DND-41 (cell line): ENCODE results near the gene ID3.

Experiments used
- EZH2 ChIP-seq: IDR thresholded peaks from 3 replicates; pipeline ENCODE4 v1.6.1; 2012; ENCODE audit warnings: borderline replicate concordance, low read depth, mild to moderate bottlenecking, moderate library complexity, low read length, inconsistent platforms; ENCODE audit not compliant: severe bottlenecking
- TF ChIP-seq, protein P1 (sequence below): IDR thresholded peaks from 2 replicates; pipeline ENCODE4 v1.5.1; 2012; ENCODE audit warnings: borderline replicate concordance, low read length, moderate library complexity, mild to moderate bottlenecking; ENCODE audit not compliant: poor library complexity, severe bottlenecking; ENCODE audit errors: extremely low read depth

DNA sequence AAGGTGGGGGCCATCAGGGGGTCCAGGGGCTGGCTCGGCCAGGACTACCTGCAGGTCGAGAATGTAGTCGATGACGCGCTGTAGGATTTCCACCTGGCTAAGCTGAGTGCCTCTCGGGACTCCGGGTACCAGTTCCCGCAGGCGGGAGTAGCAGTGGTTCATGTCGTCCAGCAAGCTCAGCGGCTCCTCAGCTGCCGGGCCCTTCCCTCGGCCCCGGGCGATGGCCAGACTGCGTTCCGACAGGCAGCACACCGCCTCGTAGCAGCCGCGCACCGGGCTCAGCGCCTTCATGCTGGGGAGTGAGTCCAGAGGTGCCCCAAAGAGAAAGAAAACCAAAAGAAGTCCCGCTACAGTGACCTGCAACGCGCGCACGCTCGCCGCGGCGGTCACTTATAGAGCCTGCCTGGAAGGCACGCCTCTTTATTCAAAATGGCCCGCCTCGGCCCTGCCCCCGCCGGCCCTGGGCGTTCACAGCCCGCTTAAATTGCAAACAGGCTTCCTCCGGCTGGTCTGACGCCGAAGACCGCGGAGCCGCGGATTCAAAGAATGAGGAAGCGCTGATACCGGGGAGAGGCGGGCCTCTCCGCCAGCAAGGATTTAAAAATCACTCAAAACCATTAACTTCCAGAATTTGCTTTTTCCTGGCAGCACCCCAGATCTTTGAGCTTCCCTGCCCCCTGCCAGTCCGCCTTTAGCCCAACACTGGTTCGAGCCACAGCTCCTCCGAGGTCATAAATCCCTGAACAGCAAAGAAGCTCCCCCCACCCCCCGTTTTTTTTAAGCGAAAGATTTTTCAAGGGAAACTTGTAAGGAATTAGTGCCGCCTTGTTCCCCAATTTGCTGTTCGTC, at the start of gene ID3:
- TF ChIP-seq, protein P1, sequence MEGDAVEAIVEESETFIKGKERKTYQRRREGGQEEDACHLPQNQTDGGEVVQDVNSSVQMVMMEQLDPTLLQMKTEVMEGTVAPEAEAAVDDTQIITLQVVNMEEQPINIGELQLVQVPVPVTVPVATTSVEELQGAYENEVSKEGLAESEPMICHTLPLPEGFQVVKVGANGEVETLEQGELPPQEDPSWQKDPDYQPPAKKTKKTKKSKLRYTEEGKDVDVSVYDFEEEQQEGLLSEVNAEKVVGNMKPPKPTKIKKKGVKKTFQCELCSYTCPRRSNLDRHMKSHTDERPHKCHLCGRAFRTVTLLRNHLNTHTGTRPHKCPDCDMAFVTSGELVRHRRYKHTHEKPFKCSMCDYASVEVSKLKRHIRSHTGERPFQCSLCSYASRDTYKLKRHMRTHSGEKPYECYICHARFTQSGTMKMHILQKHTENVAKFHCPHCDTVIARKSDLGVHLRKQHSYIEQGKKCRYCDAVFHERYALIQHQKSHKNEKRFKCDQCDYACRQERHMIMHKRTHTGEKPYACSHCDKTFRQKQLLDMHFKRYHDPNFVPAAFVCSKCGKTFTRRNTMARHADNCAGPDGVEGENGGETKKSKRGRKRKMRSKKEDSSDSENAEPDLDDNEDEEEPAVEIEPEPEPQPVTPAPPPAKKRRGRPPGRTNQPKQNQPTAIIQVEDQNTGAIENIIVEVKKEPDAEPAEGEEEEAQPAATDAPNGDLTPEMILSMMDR = no peak
- peak; percentile 52 for TF ChIP-seq EZH2
